Fibroblast of the aortic adventitia (primary cell): ENCODE results near the gene TMA7. TPM values are rescaled to one million over a fixed set of nuclear protein-coding genes. Genes with fewer than 3 reads are reported as not detected.

Experiments
- DNase-seq: peaks from one replicate; pipeline ENCODE4 v3.0.0-alpha.2; 2010; ENCODE audit warnings: low read depth
- H3K4me3 ChIP-seq: 2 replicates; pipeline ENCODE4 v1.5.1; 2011; ENCODE audit warnings: low read depth, mild to moderate bottlenecking, control low read depth, low read length, moderate library complexity
- CTCF ChIP-seq: IDR thresholded peaks from 2 replicates; pipeline ENCODE4 v1.5.1; 2011; ENCODE audit warnings: mild to moderate bottlenecking, low read length, control low read depth, inconsistent platforms; ENCODE audit not compliant: insufficient read depth
- total RNA-seq: library from RNA; depleted of rRNA; stranded (reverse); fragments of >200 nt; gene quantifications from 2 replicates; pipeline ENCODE4 v1.2.3, GENCODE V29; 2012; ENCODE audit warnings: low replicate concordance

TMA7 gene
- total RNA-seq, 1 donor: 234 TPM

- no peak for TF ChIP-seq CTCF
- DNase-seq: no peak
- H3K4me3 ChIP-seq: peak overlapping the region; percentile 65
Observed at GRCh38 chr3:48432411-48433371, 7.4 kb upstream of the TMA7 start.

GRCh38 chr3:48433472-48434118 is 6.5 kb upstream of the TMA7 start:
- peak; percentile 92 for DNase-seq
- H3K4me3 ChIP-seq: peak overlapping the region; percentile 65
- TF ChIP-seq CTCF: no peak

- TF ChIP-seq CTCF: no peak
- no peak for DNase-seq
- H3K4me3 ChIP-seq: no peak overlapping the region
Observed at GRCh38 chr3:48434591-48435222, 5.3 kb upstream of the TMA7 start.

GRCh38 chr3:48435223-48435595 is 4.8 kb upstream of the TMA7 start:
- DNase-seq: no peak
- H3K4me3 ChIP-seq: no peak overlapping the region
- no peak for TF ChIP-seq CTCF

GRCh38 chr3:48435774-48436476 is 4.1 kb upstream of the TMA7 start:
- peak; percentile 100 for TF ChIP-seq CTCF
- no peak overlapping the region for H3K4me3 ChIP-seq
- DNase-seq: peak; percentile 85

GRCh38 chr3:48436477-48436787 is 3.6 kb upstream of the TMA7 start:
- H3K4me3 ChIP-seq: no peak overlapping the region

More at GRCh38 chr3:48436477-48436787, 3.6 kb upstream of the TMA7 start:
- no peak for DNase-seq
- no peak for TF ChIP-seq CTCF
